NCI-H446 (cell line): Measurements from ENCODE around the gene LPIN3.

ENCODE experiments used
- DNase-seq, 2 experiments: peaks; one replicate each; lab custom pipeline; 2025; lab: John Stamatoyannopoulos, UW

Gene LPIN3

DNA sequence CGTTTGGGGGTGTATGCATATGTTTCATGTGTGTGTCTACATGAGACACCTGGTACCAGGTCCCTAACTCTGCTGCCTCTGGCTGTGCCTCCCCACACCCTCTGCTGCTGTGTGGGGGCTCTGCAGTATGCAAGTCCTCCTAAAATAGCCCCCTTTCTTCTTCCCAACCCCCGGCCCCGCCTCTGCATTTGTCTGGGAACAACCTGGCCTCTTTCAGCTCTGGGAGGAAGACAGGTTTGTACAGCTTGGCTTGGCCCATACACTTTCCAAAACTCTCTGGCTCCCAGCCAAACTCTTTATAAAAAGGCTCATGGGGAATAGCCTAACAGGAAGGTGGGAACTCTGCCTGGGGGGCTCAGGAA is 53.1 kb downstream of the LPIN3 start:
- DNase-seq, result no peak

GRCh38 chr20:41394081-41394480 is 53.5 kb downstream of the LPIN3 start:
- no peak for DNase-seq

- DNase-seq, result no peak
Observed at GRCh38 chr20:41394931-41395666, 54.5 kb downstream of the LPIN3 start.

- no peak for DNase-seq
Observed at GRCh38 chr20:41395667-41396664, 55.3 kb downstream of the LPIN3 start.

GRCh38 chr20:41398408-41398807 is 57.8 kb downstream of the LPIN3 start:
- no peak for DNase-seq

DNA sequence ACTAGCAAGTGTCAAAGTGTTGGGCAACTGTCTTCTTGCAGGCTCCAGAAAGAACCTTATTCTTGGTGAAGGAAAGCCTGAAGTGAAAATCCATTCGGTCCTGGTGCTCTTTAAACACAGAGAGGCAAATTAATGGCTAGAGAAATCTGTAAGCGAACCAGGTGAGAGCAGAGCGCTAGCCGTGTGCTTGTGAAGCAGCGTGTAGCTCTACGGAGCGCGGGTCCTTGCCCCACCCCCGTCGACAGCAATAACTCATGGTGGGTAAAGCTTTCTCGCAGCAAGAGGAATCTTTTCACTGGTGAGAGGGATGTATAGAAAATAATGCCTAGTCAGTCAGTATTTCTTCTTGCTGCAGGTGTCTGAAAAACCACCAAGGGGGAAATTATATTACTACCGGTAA is 63.0 kb downstream of the LPIN3 start:
- no peak for DNase-seq

- DNase-seq, result no peak
Observed at GRCh38 chr20:41405436-41405835, 64.8 kb downstream of the LPIN3 start.

DNA sequence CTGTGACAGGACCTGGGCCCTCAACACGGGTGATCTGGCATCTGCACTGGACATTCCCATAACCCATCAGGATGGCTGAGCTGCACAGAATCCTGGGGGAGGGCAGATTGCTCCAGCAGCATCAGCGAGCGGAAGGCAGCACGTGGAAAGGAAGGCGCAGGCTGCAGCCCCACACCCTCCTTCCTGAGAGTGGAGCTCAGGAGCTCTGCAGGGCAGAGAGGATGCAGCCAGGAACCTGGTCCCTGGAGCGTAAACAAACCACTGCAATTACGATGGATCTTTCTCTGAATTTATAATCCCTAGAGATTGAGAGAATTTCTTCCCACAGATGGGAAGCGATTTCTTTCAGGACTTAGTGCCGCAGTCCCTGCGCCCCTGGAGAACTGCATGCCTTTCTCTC is 65.7 kb downstream of the LPIN3 start:
- DNase-seq, result no peak

- DNase-seq, result no peak
Observed at GRCh38 chr20:41406896-41407444, 66.3 kb downstream of the LPIN3 start.

- DNase-seq, result no peak
Observed at GRCh38 chr20:41407607-41408006, 67.0 kb downstream of the LPIN3 start.

- DNase-seq, result peak in 1 of 2 experiments; percentile 34
Observed at GRCh38 chr20:41408156-41408794, 67.7 kb downstream of the LPIN3 start.

- peak; percentile 64 to 76 for DNase-seq
Observed at GRCh38 chr20:41408986-41409385, 68.4 kb downstream of the LPIN3 start.
